VCaP (cell line): ENCODE data around the gene LPCAT1.

Experiments used
- H3K27ac ChIP-seq: fragments of 450-650 bp; 2 replicates; pipeline ENCODE4 v1.5.1; 2017
- TF ChIP-seq, protein P1 (sequence below): fragments of 450-650 bp; conservative IDR thresholded peaks from 2 replicates; pipeline ENCODE4 v1.5.1; 2017; ENCODE audit warnings: mild to moderate bottlenecking, moderate library complexity

The LPCAT1 gene

DNA sequence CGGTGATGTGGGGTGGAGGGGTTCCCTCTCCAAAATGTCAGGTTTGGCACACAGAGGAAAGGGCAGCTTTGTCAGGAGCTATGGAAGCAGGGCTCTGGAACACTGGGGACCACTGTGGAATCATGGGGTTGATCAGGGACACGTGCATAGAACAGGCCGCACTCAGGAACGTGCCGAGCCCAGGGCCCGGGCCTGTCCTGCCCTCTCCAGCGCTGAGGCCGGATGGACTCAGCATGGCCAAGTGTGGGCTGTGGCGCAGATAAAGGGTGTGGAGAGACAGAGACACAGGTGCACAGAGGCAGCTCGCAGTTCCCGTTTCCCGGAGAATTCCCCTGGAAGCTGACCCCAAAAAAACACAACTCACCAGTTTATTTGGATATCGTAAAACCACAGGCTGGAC, 40.7 kb downstream of the LPCAT1 start:
- TF ChIP-seq, protein P1, sequence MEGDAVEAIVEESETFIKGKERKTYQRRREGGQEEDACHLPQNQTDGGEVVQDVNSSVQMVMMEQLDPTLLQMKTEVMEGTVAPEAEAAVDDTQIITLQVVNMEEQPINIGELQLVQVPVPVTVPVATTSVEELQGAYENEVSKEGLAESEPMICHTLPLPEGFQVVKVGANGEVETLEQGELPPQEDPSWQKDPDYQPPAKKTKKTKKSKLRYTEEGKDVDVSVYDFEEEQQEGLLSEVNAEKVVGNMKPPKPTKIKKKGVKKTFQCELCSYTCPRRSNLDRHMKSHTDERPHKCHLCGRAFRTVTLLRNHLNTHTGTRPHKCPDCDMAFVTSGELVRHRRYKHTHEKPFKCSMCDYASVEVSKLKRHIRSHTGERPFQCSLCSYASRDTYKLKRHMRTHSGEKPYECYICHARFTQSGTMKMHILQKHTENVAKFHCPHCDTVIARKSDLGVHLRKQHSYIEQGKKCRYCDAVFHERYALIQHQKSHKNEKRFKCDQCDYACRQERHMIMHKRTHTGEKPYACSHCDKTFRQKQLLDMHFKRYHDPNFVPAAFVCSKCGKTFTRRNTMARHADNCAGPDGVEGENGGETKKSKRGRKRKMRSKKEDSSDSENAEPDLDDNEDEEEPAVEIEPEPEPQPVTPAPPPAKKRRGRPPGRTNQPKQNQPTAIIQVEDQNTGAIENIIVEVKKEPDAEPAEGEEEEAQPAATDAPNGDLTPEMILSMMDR: no peak

DNA sequence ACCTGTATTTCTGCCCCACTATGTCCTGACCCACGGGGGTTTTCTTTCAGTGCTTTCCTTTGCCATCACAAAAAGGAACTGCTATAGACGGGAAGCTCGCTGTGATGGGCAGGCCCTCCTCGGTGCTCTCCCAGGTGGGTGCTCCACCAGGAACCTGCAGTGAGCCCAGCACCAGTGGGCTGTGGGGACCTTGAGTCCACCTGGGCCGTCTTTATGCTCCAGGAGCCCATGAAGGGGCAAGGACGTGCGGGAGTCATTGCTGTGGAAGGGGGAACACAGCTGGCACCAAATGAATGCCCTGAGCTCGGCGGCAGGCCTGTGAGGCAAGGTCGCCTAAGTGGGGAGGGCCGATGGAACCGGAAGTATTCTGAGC, 41.8 kb downstream of the LPCAT1 start:
- no peak overlapping the region for H3K27ac ChIP-seq
- TF ChIP-seq, protein P1: no peak

More for the DNA sequence above, 40.7 kb downstream of the LPCAT1 start:
- H3K27ac ChIP-seq: no peak overlapping the region

DNA sequence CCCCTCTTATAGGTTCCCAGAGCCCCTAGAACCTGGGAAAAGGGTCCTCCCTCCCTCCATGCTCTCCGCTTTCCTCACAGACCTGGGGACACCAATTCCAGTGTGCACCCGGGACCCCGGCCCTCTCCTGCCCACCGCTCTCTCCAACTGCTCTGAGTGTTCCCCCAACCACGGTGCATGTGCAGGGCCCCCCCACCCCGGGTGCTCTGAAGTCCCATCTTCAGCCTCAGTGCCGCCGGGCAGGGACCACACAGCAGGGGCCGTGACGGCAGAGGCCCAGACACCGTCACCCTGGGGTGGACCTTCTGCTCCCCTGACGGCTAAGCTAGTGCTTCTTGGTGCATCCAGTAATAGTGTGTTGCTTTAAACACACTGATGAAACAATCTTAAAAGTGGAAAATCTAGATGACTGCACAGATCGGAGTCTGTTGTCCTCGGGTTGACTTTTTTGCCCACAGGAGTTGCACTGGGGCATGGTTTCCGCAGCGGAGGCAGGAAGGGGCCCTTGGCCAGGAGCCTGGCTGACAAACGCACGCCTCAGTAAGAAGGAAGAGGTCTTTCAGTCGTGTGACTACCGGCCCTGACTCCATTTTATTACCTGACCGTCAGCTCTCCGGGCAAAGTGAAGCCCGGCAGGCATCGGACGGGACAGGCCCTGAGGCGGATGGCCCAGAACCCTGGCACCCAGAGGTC, 42.3 kb downstream of the LPCAT1 start:
- TF ChIP-seq, protein P1: no peak
- H3K27ac ChIP-seq: no peak overlapping the region

DNA sequence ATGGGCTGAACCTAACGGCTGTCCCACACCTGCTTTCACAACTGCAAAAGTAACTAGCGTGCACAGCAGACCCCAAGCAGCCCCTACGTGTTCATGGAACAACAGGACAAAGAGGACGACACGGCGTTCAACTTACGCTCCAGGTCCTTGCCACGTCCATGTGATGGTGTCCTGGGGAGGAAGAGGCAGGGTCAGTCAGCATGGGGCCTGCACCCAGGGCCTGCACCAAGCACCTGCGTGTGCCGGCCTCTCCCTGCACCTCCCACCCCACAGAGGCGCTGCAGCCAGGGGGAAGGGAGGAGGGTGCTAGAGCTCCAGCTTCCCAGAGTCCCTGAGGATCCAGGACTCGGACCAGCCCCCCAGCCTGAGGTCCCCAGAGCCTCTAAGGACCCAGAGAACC, 43.0 kb downstream of the LPCAT1 start:
- no peak overlapping the region for H3K27ac ChIP-seq
- TF ChIP-seq, protein P1: no peak

DNA sequence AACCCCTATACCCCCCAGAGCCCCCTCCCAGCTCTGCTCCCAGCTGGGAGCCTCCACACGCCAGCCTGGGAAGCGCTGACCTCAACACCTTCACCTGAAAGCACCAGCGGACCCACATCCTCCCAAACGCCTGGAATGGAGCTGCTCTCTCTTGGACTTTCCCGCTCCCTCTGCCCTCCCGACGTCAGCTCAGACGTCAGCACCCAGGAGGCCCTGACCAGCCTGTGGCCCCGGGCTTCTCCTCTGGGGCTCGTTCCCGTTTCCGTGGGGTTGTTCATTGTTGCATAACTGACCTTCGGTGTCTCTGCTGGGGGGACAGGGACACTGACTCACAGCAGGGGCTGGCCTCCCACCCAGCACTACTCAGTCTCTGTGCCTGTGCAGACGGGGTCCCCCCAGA, 43.5 kb downstream of the LPCAT1 start:
- no peak overlapping the region for H3K27ac ChIP-seq
- TF ChIP-seq, protein P1: no peak

DNA sequence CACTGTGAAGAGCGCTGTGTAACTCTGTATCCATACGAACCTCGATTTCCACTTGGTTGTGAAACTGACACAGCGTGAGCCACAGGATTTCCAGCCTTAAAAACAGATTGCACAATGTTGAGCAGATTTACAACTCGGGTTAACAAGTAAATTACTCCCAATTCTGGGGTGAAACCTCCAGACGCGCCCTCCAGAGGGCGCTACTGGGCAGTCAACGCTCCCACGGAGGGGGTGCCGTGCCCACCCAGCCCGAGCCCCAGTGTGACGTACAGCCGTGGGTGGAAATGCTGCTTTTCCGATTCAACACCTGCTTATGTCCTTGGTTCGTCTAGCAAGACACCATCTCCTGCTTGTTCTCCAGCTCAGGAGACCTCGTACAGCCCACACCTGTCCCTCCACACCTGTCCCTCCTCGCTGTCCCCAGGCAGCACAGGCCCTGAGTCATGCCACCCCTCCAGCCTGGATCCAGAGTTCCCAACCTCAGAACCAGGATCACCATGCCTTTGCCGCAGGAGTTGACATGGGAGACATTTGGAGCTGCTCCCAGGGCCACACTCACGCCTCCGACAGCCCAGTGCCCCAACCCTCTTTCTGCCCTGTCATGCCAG, 44.1 kb downstream of the LPCAT1 start:
- no peak overlapping the region for H3K27ac ChIP-seq
- TF ChIP-seq, protein P1: peak; percentile 68

DNA sequence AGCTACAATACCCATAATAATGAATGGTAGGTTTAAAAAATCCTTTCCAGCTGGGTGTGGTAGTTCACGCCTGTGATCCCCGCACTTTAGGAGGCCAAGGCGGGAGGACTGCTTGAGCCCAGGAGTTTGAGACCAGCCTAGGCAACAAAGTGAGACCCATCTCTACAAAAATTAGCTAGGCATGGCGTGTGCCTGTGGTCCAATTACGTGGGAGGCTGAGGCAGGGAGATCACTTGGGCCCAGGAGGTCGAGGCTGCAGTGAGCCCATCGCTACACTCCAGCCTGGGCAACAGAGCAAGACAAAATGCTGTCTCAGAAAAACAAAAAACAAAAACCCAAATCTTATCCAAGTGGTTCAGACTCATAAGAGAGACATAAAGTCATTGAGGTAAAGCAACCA, 44.7 kb downstream of the LPCAT1 start:
- H3K27ac ChIP-seq: no peak overlapping the region
- TF ChIP-seq, protein P1: no peak
